Measurements from ENCODE around the gene TM9SF1. TPM values are rescaled to one million over a fixed set of nuclear protein-coding genes. Genes with fewer than 3 reads are reported as not detected.

TM9SF1 gene
- total RNA-seq, 1 donor from 2014 or later, result 69.5 TPM

DNA sequence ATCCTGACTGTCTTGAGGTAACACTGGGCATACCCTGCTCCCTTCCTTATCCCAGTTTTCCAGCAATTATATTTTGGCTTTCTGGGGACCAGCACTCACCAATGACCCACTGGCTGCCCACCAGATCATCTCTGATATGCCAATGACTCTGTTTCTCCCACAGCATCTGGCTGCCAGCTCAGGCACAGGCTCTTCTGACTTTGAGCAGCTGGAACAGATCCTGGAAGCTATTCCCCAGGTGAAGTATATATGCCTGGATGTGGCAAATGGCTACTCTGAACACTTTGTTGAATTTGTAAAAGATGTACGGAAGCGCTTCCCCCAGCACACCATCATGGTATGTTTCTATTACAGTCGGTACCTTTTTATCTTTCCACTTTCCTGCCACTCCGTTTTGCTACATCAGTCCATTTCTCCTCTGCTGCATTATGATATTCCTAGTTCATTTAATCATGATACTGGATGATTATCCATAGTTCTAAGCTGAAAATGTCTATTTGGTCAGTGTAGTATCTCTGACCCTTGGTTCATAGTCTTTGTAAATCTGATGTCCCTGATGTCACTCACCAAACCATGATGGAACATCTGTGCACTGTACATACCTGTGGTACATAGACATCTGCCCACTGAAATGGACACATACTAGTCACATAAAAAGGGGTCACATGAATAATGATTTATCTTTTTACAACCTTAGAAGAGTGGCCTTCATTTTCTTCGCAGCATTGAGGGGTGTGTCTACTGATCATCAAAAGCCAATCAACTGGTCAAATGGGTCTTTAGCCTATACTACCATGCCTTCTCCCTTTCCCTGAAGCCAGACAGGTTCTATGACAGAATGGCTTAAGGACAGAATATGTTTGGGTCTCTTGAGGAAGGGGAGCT is 40.8 kb upstream of the TM9SF1 start:
- no peak for TF ChIP-seq CTCF (IDR thresholded peaks at IDR 0.05)
- H3K27ac Mint-ChIP-seq (ENCODE audit: unreplicated experiment), result peak overlapping the region; percentile 9
- DNase-seq (ENCODE audit: extremely low spot score, unreplicated experiment), result no peak
- no peaks in the 10 kb centered on the region for H3K9me3 Mint-ChIP-seq (ENCODE audit: unreplicated experiment)
- H3K4me1 Mint-ChIP-seq (ENCODE audit: unreplicated experiment), result peaks cover 47% of the 10 kb centered on the region
- peaks cover 43% of the 10 kb centered on the region for H3K36me3 Mint-ChIP-seq (ENCODE audit: unreplicated experiment)
- H3K27me3 Mint-ChIP-seq (ENCODE audit: unreplicated experiment), result no peaks in the 10 kb centered on the region
- no peak overlapping the region for H3K4me3 Mint-ChIP-seq (ENCODE audit: unreplicated experiment)

DNA sequence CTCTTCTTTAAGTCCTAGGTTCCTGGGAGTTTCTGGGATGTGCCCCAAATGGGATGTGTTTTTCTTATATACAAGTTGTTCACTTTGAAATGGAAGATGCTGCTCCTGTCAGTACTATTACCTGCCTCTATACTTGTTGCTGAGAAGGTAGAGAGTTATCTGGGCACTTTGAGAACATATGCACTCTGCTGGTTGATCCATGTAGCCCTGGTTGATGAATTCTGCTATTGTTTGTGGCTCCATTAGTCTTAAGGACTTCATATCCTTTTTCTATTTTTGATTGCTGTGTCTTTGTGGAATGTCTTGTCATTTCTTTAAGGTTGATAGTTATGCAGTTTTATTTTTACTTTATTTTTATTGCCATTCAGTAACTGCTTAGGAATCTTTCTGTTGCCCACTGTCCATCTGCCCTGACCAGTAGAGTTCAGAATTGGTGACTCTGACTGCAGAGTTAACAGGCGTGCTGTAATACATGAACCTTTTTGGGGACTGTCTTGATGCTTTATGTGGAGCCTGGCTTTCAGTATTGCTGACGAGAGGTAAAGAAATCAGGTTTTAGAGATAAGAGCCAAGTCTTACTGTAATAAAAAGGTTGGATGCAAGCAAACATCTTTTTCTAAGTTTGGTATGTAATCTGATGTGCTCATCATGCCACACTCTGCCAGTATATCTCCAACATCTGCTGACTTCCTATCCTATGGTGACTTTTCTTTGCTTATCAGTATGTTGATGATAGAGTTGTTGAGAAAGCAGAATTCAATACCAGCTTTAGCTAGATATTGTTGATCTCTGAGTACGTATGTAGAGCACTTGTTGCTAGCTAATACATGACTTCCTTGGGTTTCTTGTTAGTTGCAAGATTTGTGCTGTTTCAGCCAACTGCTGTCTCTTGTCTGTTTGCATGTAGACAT is 39.1 kb upstream of the TM9SF1 start:
- no peak for DNase-seq (ENCODE audit: extremely low spot score, unreplicated experiment)
- peaks cover 37% of the 10 kb centered on the region for H3K36me3 Mint-ChIP-seq (ENCODE audit: unreplicated experiment)
- H3K4me1 Mint-ChIP-seq (ENCODE audit: unreplicated experiment), result peaks cover 38% of the 10 kb centered on the region
- no peak overlapping the region for H3K27ac Mint-ChIP-seq (ENCODE audit: unreplicated experiment)
- TF ChIP-seq CTCF (IDR thresholded peaks at IDR 0.05), result no peak
- H3K27me3 Mint-ChIP-seq (ENCODE audit: unreplicated experiment), result no peaks in the 10 kb centered on the region
- no peaks in the 10 kb centered on the region for H3K9me3 Mint-ChIP-seq (ENCODE audit: unreplicated experiment)
- peak overlapping the region; percentile 100 for H3K4me3 Mint-ChIP-seq (ENCODE audit: unreplicated experiment)

GRCh38 chr14:24233538-24233866 is 38.3 kb upstream of the TM9SF1 start:
- Mint-ChIP-seq H3K36me3 (ENCODE audit: unreplicated experiment) (peaks cover 28% of the 10 kb centered on the region), H3K27me3 (ENCODE audit: unreplicated experiment) (no peaks in the 10 kb centered on the region), H3K4me3 (ENCODE audit: unreplicated experiment) (peak overlapping the region; percentile 100), H3K27ac (ENCODE audit: unreplicated experiment) (peak overlapping the region; percentile 95), H3K9me3 (ENCODE audit: unreplicated experiment) (no peaks in the 10 kb centered on the region), H3K4me1 (ENCODE audit: unreplicated experiment) (peaks cover 31% of the 10 kb centered on the region)
- no peak for DNase-seq (ENCODE audit: extremely low spot score, unreplicated experiment)
- no peak for TF ChIP-seq CTCF (IDR thresholded peaks at IDR 0.05)

- Mint-ChIP-seq H3K4me1 (ENCODE audit: unreplicated experiment) (peaks cover 31% of the 10 kb centered on the region), H3K4me3 (ENCODE audit: unreplicated experiment) (peak within 1 kb of the TSS; percentile 100), H3K36me3 (ENCODE audit: unreplicated experiment) (peaks cover 22% of the 10 kb centered on the region), H3K27ac (ENCODE audit: unreplicated experiment) (peak within 1 kb of the TSS; percentile 95), H3K27me3 (ENCODE audit: unreplicated experiment) (no peaks in the 10 kb centered on the region), H3K9me3 (ENCODE audit: unreplicated experiment) (no peaks in the 10 kb centered on the region)
- DNase-seq (ENCODE audit: extremely low spot score, unreplicated experiment), result no peak
- no peak for TF ChIP-seq CTCF (IDR thresholded peaks at IDR 0.05)
These were observed 37.6 kb upstream of the TM9SF1 start, which contains the start of gene GMPR2 for GRCh38 chr14:24232645-24233537. GMPR2 (plus strand) TSS chr14:24232929; CDS start chr14:24233254, 325 bp downstream.

All from osteocyte (in vitro differentiated cells).